Activated CD8-positive, alpha-beta T cell treated with anti-CD3 and anti-CD28 coated beads for 36 hours (primary cell): Measurements from ENCODE around the gene ZG16. TPM values are rescaled to one million over a fixed set of nuclear protein-coding genes. Genes with fewer than 3 reads are reported as not detected.

Experiments used
- ATAC-seq: fragments of 200-7000 bp; cut with Tn5 transposase; one replicate; pipeline ENCODE4 v1.10.0; 2021; ENCODE audit warnings: mild to moderate bottlenecking, moderate library complexity
- CTCF ChIA-PET: fragments of 350-600 bp; sonication (Branson Sonifier 250); formaldehyde crosslinking; loops from one replicate; lab custom pipeline; 2021; ENCODE audit warnings: antibody characterized with exemption; lab: Charles Lee
- POLR2A ChIA-PET: fragments of 350-600 bp; sonication (Branson Sonifier 250); formaldehyde crosslinking; loops from one replicate; lab custom pipeline; 2021; ENCODE audit warnings: antibody characterized with exemption; lab: Charles Lee
- DNase-seq: peaks from one replicate; pipeline ENCODE4 v3.0.0-alpha.2; 2020
- H3K27ac Mint-ChIP-seq: one replicate; pipeline ENCODE4 v1.8.0; 2021; ENCODE audit warnings: mild to moderate bottlenecking, mixed read lengths
- H3K27me3 Mint-ChIP-seq: one replicate; pipeline ENCODE4 v1.8.0; 2021; ENCODE audit warnings: mixed read lengths
- H3K36me3 Mint-ChIP-seq: one replicate; pipeline ENCODE4 v1.8.0; 2021; ENCODE audit warnings: low read depth, mixed read lengths
- H3K4me1 Mint-ChIP-seq: one replicate; pipeline ENCODE4 v1.8.0; 2021; ENCODE audit warnings: low read depth, mixed read lengths
- H3K4me3 Mint-ChIP-seq: one replicate; pipeline ENCODE4 v1.8.0; 2021; ENCODE audit warnings: mild to moderate bottlenecking, moderate library complexity, mixed read lengths
- H3K9me3 Mint-ChIP-seq: one replicate; pipeline ENCODE4 v1.8.0; 2021; ENCODE audit warnings: mixed read lengths
- CTCF ChIP-seq: fragments of 200-600 bp; IDR thresholded peaks from one replicate; pipeline ENCODE4 v1.8.0; 2022; ENCODE audit warnings: antibody characterized with exemption, mild to moderate bottlenecking
- intact Hi-C: fragments of 100-400 bp; cut with micrococcal nuclease; formaldehyde crosslinking; loops from one replicate; pipeline ENCODE4 v1.10.0; 2022
- total RNA-seq, 2 experiments: library from RNA; stranded (reverse); gene quantifications; one replicate each; pipeline ENCODE4 v1.2.3, GENCODE V29; 2021

Gene ZG16
- total RNA-seq, 2 experiments from 2014 or later = not detected

GRCh38 chr16:29820730-29821642, 42.9 kb downstream of the ZG16 start:
- ChIA-PET POLR2A (interaction anchor here (0.7 to 13.9 kb wide), 9 partner anchors 11 to 120 kb away, joined by 3 to 167 read pairs (median 5); partner anchors contain the start of genes KCTD13, KIF22, MAZ and PRRT2), CTCF (interaction anchor here (1.2 to 8.1 kb wide), 10 partner anchors 9 to 234 kb away, joined by 3 to 95 read pairs (median 4); partner anchors contain the start of genes CDIPT and KIF22)
- Mint-ChIP-seq H3K36me3 (peaks cover 30% of the 10 kb centered on the region), H3K27ac (peak overlapping the region; percentile 89), H3K4me3 (peak overlapping the region; percentile 79), H3K9me3 (no peaks in the 10 kb centered on the region), H3K4me1 (peaks cover 72% of the 10 kb centered on the region), H3K27me3 (no peaks in the 10 kb centered on the region)
- intact Hi-C loops = no loop called here
- ATAC-seq (peak; percentile 29), DNase-seq (peak; percentile 72)
- TF ChIP-seq CTCF = no peak

- CTCF ChIA-PET = interaction anchor here (1.2 to 8.1 kb wide), 4 partner anchors 14 to 130 kb away, joined by 3 to 95 read pairs (median 34); partner anchors contain the start of gene CDIPT
- peaks cover 76% of the 10 kb centered on the region for H3K4me1 Mint-ChIP-seq
- no peaks in the 10 kb centered on the region for H3K9me3 Mint-ChIP-seq
- peaks cover 30% of the 10 kb centered on the region for H3K36me3 Mint-ChIP-seq
- H3K4me3 Mint-ChIP-seq = peak overlapping the region; percentile 79
- H3K27ac Mint-ChIP-seq = peak overlapping the region; percentile 89
- DNase-seq (no peak), ATAC-seq (no peak)
- H3K27me3 Mint-ChIP-seq = no peaks in the 10 kb centered on the region
- POLR2A ChIA-PET = interaction anchor here (0.9 to 13.9 kb wide), 4 partner anchors 11 to 142 kb away, joined by 3 to 167 read pairs (median 6); partner anchors contain the start of genes KIF22, MAZ and PRRT2
- intact Hi-C loops = no loop called here
- TF ChIP-seq CTCF = no peak
Measured at GRCh38 chr16:29821643-29822115, 43.6 kb downstream of the ZG16 start.

GRCh38 chr16:29824589-29825144, 46.6 kb downstream of the ZG16 start:
- H3K4me3 Mint-ChIP-seq = no peak overlapping the region
- peaks cover 75% of the 10 kb centered on the region for H3K4me1 Mint-ChIP-seq
- peak overlapping the region; percentile 87 for H3K27ac Mint-ChIP-seq
- no peak for TF ChIP-seq CTCF
- intact Hi-C loops = no loop called here
- no peaks in the 10 kb centered on the region for H3K27me3 Mint-ChIP-seq
- CTCF ChIA-PET = interaction anchor here (0.7 to 6.6 kb wide), 6 partner anchors 8 to 149 kb away, joined by 3 to 40 read pairs (median 7); partner anchors contain the start of genes PAGR1 and TAOK2
- no peaks in the 10 kb centered on the region for H3K9me3 Mint-ChIP-seq
- no peak for DNase-seq
- peaks cover 6% of the 10 kb centered on the region for H3K36me3 Mint-ChIP-seq
- ATAC-seq = no peak
- POLR2A ChIA-PET = interaction anchor here (0.7 to 13.9 kb wide), 6 partner anchors 8 to 102 kb away, joined by 3 to 167 read pairs (median 6); partner anchors contain the start of genes KIF22, MAZ, PAGR1 and PRRT2

GRCh38 chr16:29825145-29826044, 47.3 kb downstream of the ZG16 start:
- intact Hi-C loops = no loop called here
- TF ChIP-seq CTCF = no peak
- Mint-ChIP-seq H3K27me3 (no peaks in the 10 kb centered on the region), H3K9me3 (no peaks in the 10 kb centered on the region), H3K27ac (peak overlapping the region; percentile 87), H3K4me1 (peaks cover 75% of the 10 kb centered on the region), H3K36me3 (peaks cover 2% of the 10 kb centered on the region), H3K4me3 (peak overlapping the region; percentile 22)
- POLR2A ChIA-PET = interaction anchor here (0.6 to 13.9 kb wide), 7 partner anchors 9 to 101 kb away, joined by 3 to 167 read pairs (median 7); partner anchors contain the start of genes KIF22, MAZ, PAGR1 and PRRT2
- CTCF ChIA-PET = interaction anchor here (1.3 to 6.6 kb wide), 7 partner anchors 9 to 148 kb away, joined by 3 to 40 read pairs (median 13); partner anchors contain the start of genes PAGR1 and TAOK2
- DNase-seq = peak; percentile 76
- peak; percentile 60 for ATAC-seq
